SK-N-MC (cell line): ENCODE results near the gene FBH1.
A peak's percentile ranks its signal among the peaks of the same experiment; 100 is the strongest.

Experiments
- DNase-seq: peaks from one replicate; pipeline ENCODE4 v3.0.0-alpha.2; 2011; ENCODE audit warnings: low read depth, low spot score
- H3K27ac ChIP-seq: fragments of 200-600 bp; sonication (generic); 2 replicates; pipeline ENCODE4 v1.5.1; 2016; ENCODE audit warnings: mixed run types
- H3K36me3 ChIP-seq: fragments of 200-600 bp; sonication (generic); 2 replicates; pipeline ENCODE4 v1.6.1; 2017; ENCODE audit warnings: antibody characterized with exemption, low read length, mixed read lengths; ENCODE audit not compliant: insufficient read depth
- H3K4me3 ChIP-seq: fragments of 200-600 bp; sonication (generic); 2 replicates; pipeline ENCODE4 v1.5.1; 2016
- H3K9ac ChIP-seq: fragments of 200-600 bp; sonication (generic); 2 replicates; pipeline ENCODE4 v1.8.0; 2017; ENCODE audit warnings: mixed run types, mixed read lengths; ENCODE audit not compliant: insufficient read length
- H3K9me3 ChIP-seq: fragments of 200-600 bp; sonication (generic); 2 replicates; pipeline ENCODE4 v1.6.1; 2017; ENCODE audit warnings: low read depth, mild to moderate bottlenecking, antibody characterized with exemption, low read length, moderate library complexity, mixed read lengths
- EZH2 ChIP-seq: fragments of 200-600 bp; sonication (generic); IDR thresholded peaks from one replicate; pipeline ENCODE4 v1.6.1; 2017; ENCODE audit warnings: antibody characterized with exemption
- FOXP2 ChIP-seq: optimal IDR thresholded peaks from 2 replicates; pipeline ENCODE3; 2011; ENCODE audit warnings: mild to moderate bottlenecking, moderate library complexity; ENCODE audit not compliant: insufficient read depth; ENCODE audit errors: extremely low read length, control extremely low read depth
- POLR2AphosphoS5 ChIP-seq: IDR thresholded peaks from 2 replicates; pipeline ENCODE4 v1.6.1; 2012; ENCODE audit warnings: mild to moderate bottlenecking, low read depth, low read length, borderline replicate concordance

Gene FBH1

DNA sequence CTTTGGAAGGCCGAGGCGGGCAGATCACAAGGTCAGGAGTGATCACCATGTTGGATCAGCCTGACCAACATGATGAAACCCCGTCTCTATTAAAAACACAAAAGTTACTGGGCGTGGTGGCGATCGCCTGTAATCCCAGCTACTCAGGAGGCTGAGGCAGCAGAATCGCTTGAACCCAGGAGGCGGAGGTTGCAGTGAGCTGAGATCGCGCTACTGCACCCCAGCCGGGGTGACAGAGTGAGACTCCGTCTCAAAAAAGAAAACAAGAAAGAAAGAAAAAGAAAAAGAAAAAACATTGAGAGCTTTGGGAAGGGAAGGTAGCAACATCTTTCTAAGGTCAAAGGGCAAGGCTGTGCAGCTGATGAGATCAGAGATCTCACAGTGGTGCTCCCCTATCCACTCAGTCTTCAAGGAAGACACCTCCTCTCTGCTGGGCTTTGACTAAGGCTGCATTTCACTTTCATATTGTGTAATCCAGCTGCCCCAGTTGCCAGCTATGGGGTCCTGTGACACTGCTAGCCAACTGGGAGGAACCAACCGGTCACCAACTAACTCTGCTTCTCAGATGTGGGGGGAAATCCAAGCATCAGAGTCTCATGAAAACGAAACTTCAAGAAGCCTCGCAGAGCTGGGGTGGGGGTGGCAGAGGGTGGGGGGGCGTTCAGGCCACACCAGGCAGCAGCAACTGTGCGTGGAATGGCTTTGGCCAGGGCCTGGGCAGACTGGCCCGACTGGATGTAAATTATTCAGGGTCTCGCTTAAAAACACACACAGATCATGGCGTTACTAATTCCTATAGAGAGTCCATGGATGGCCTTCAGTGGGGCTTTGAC, 85.8 kb downstream of the FBH1 start:
- Histone ChIP-seq H3K9me3 (no peaks in the 10 kb centered on the region), H3K27ac (no peak overlapping the region), H3K4me3 (no peak overlapping the region), H3K9ac (no peak overlapping the region), H3K36me3 (no peaks in the 10 kb centered on the region)
- no peak for DNase-seq
- TF ChIP-seq POLR2AphosphoS5 (no peak), EZH2 (no peak), FOXP2 (no peak)

DNA sequence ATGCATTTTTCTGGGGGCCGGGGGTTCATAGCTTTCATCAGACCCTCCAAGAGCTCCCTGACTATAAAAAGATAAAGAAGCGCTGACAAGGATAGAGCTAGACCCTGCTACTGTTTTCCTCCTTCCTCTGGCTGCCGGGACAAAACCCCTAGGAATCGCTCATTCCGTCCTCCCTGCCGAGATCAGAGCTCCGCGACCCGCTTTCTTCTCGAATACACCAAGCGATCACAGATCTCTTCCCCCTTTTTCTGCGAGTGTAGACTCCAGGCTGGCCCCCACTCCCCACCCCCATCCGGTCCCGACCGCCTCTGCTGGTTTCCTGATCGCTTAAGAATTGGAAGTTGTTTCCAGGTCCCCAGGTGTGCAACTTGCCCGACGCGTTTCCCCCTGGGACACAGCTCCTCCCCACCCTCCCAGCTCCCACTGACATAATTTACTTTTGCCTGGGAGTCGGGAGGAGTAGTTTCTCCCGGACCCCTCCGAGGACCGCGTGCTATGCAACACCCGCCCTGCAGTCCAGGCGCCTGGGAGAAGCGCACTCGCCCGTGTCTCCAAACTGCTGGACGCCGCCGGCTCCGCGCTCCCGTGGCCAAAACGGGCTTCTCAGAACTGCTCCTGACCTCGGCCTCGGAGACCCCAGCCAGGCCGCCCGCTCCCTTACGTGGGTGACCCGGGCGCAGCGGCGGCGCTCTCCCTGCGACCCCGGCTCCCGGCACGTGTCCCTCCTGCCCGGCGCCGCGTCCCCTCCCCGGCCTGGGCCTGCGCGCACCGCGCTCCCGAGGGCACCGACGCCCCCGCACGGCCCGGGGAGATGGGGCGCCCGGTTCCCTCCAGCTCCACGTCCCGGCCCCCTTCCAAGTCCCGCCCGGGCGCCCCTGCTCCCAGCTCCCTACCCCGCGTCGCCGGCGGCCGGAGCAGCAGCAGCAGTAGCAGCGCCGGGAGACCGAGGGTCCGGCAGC, 86.7 kb downstream of the FBH1 start:
- TF ChIP-seq EZH2 (no peak), POLR2AphosphoS5 (no peak), FOXP2 (no peak)
- no peak overlapping the region for H3K27ac ChIP-seq
- no peak for DNase-seq
- no peaks in the 10 kb centered on the region for H3K36me3 ChIP-seq
- peak overlapping the region; percentile 68 for H3K4me3 ChIP-seq
- no peaks in the 10 kb centered on the region for H3K9me3 ChIP-seq
- no peak overlapping the region for H3K9ac ChIP-seq

DNA sequence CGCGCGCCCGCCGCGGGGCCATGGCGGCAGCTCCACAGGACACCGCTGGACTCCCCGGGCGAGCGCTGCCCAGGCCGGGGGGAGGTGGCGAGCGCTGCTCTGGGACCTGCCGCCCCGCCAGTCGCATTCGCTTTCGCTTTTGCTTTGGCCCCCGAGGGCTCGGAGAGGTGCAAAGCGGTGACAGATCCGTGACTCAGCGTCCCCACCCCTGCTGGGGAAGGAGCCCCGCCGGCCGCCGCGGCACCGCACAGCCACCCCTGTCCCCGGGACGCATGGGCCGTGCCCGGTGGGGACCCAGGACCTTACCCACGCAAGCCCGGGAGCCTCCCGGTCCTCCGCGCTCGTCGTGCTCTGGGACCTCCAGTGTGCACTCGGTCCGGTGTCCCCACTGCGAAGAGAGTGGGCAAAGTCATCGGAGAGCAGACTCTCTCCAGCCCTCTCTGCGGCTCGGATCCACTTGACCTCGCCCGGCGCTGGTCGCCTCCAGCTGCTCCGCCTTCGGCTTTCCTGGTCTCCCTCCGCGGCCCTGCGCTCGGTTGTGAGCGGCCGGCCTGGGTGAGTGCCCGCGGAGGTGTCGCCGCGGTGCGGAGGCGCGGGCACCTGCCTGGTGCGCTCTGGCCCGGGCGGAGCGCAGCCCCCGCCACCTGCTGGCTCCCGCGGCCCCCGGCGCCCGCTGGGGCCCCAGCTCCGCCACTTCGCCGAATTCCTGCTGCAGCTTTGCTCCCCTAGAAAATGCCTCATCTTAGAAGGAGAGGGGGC, 87.6 kb downstream of the FBH1 start, which contains the start of gene IL15RA:
IL15RA (minus strand) TSS at position 73 of the 759 bp plus-strand sequence; CDS start at position 22, 51 bp downstream.
- Histone ChIP-seq H3K9me3 (no peaks in the 10 kb centered on the region), H3K4me3 (peak within 1 kb of the TSS; percentile 68), H3K27ac (no peak within 1 kb of the TSS), H3K36me3 (no peaks in the 10 kb centered on the region), H3K9ac (no peak within 1 kb of the TSS)
- DNase-seq: no peak
- peak; percentile 65 for TF ChIP-seq EZH2
- TF ChIP-seq FOXP2: no peak
- no peak for TF ChIP-seq POLR2AphosphoS5

DNA sequence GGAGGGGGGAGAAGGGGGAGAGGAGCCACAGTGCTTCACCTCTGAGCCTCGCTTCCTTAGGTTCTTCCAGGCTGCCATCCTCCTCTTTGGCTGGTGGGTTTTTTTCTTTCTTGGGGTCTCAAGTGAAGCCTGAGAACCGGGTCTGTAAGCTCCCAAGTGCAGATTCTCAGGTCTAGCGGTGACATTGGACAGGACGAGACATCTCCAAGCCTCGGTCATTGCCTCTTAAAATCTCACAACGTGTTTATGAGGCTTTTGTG, 88.1 kb downstream of the FBH1 start:
- Histone ChIP-seq H3K9ac (no peak overlapping the region), H3K4me3 (no peak overlapping the region; the same call in 1 of the 2 replicates), H3K9me3 (no peaks in the 10 kb centered on the region), H3K27ac (no peak overlapping the region), H3K36me3 (no peaks in the 10 kb centered on the region)
- TF ChIP-seq EZH2 (no peak), FOXP2 (no peak), POLR2AphosphoS5 (no peak)
- no peak for DNase-seq

DNA sequence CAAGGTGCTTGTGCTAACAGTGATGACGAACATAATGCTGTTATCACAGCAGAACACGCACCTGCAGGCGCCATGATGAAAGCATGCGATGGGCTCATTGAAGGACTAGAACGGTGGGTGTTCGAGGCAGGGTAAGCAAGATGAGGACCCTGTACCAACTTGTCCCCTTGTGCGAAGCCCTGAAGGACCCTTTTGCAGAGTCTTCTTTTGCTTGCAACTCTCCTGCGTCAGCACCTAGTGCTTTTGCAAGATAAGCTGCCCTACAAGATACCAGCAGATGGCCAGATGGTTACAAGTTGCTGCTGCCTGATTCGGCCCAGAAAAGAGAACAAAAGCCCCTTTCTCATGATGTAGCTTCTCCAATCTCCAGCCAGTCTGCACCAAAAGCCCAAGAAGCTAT, 91.5 kb downstream of the FBH1 start:
- no peak for DNase-seq
- Histone ChIP-seq H3K9ac (no peak overlapping the region), H3K36me3 (no peaks in the 10 kb centered on the region), H3K9me3 (no peaks in the 10 kb centered on the region), H3K27ac (no peak overlapping the region), H3K4me3 (no peak overlapping the region)
- TF ChIP-seq POLR2AphosphoS5: no peak
- no peak for TF ChIP-seq EZH2
- no peak for TF ChIP-seq FOXP2

DNA sequence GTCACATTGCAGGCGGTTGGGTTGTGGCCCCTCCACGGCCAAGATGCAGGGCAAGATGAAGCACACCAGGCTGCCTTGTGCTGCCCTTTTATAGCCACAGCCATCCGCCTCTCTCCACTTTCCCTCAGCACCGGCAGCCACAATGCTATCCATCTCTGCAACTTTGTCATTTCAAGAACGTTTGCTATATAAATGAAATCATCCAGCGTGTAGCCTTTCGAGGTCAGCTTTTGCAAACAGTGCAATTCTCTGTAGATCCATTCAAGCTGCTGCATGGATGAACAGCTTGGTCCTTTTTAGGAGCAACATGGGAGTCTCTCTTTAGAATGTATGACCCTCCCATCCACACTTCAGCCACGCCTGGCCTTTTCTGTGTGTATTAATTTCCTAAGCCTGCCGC, 93.7 kb downstream of the FBH1 start:
- TF ChIP-seq POLR2AphosphoS5: no peak
- no peak for TF ChIP-seq EZH2
- no peak for TF ChIP-seq FOXP2
- no peak for DNase-seq
- no peak overlapping the region for H3K4me3 ChIP-seq
- no peaks in the 10 kb centered on the region for H3K9me3 ChIP-seq
- no peak overlapping the region for H3K9ac ChIP-seq
- H3K27ac ChIP-seq: no peak overlapping the region
- no peaks in the 10 kb centered on the region for H3K36me3 ChIP-seq

DNA sequence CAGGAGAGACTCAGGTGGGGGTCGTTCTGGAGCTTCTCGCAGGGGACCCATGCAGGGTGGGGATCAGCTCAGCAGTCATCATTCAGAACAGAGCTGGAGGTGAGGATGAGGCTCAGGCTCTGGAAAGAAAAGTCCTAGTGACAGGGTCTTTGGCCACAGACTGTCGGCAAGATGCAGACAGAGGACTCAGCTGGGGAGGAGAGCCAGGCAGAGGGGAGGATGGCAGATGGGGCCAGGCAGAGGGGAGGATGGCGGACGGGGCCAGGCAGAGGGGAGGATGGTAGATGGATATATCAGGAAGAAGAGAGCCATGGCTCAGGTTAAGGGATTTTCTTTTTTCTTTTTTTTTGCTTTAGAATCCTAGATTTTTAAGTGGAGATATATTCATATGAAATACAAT, 95.0 kb downstream of the FBH1 start:
- Histone ChIP-seq H3K27ac (no peak overlapping the region), H3K36me3 (no peaks in the 10 kb centered on the region), H3K9me3 (no peaks in the 10 kb centered on the region), H3K4me3 (no peak overlapping the region), H3K9ac (no peak overlapping the region)
- no peak for TF ChIP-seq FOXP2
- no peak for TF ChIP-seq EZH2
- no peak for TF ChIP-seq POLR2AphosphoS5
- DNase-seq: no peak
